ENCODE results near the gene HSPA8.

GRCh38 chr11:123041185-123041584 is 20.8 kb downstream of the HSPA8 start:
- TF ChIP-seq POLR2AphosphoS5 (IDR thresholded peaks at IDR 0.05) (no peak), CTCF (IDR thresholded peaks at IDR 0.05) (no peak), EP300 (IDR thresholded peaks at IDR 0.05) (no peak), POLR2A (IDR thresholded peaks at IDR 0.05) (no peak)

Measured in gastroesophageal sphincter (tissue), 3 donors.